Muscle layer of duodenum (tissue), 2 donors: ENCODE data around the gene KCND3.

Source experiments
- H3K27ac ChIP-seq: one replicate; pipeline ENCODE4 v1.7.0; 2013; ENCODE audit warnings: mild to moderate bottlenecking, low read length
- H3K27me3 ChIP-seq: one replicate; pipeline ENCODE4 v1.7.0; 2013; ENCODE audit warnings: low read depth, mild to moderate bottlenecking, control low read depth, low read length
- H3K36me3 ChIP-seq, 2 donors: one replicate each; pipeline ENCODE4 v1.7.0; 2013; ENCODE audit warnings: low read length in 2 of 2, control low read depth in 1 of 2, mild to moderate bottlenecking in 1 of 2; ENCODE audit not compliant: insufficient read depth in 2 of 2, control insufficient read depth in 1 of 2
- H3K4me1 ChIP-seq, 2 donors: one replicate each; pipeline ENCODE4 v1.7.0; 2013; ENCODE audit warnings: low read length in 2 of 2, mild to moderate bottlenecking in 2 of 2, control low read depth in 1 of 2, moderate library complexity in 1 of 2; ENCODE audit not compliant: insufficient read depth in 2 of 2, control insufficient read depth in 1 of 2
- H3K4me3 ChIP-seq, 2 donors: one replicate each; pipeline ENCODE4 v1.7.0; 2013; ENCODE audit warnings: low read length in 2 of 2, low read depth in 1 of 2, mild to moderate bottlenecking in 1 of 2
- H3K9me3 ChIP-seq, 2 donors: one replicate each; pipeline ENCODE4 v1.7.0; 2013; ENCODE audit warnings: low read length in 2 of 2, control low read depth in 1 of 2, mild to moderate bottlenecking in 1 of 2; ENCODE audit not compliant: control insufficient read depth in 1 of 2
- donor health status: healthy.

Gene KCND3

DNA sequence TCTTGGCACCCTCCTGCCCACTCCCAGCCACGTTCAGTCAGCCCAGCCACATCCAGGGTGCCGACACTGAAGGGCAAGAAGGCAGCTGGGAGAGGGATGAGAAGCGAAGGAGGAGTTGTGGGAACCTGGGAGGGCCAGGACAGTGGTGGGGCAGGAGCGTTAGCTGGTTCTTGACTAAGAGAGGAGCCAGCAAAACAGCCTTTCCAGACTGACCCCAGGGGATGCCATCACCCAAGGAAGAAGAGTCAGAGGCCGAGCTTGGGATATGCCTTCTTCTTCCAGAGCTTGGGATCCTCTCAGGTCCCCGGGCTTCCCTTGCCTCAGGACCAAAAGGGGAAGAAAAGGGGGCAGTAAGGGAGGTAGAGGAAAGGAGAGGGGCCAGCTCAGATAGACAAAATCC is 257.5 kb downstream of the KCND3 start:
- H3K27ac ChIP-seq, result no peak overlapping the region
- H3K4me1 ChIP-seq, result peaks cover 22 to 49% of the 10 kb centered on the region in 2 donors
- no peaks in the 10 kb centered on the region for H3K9me3 ChIP-seq
- no peaks in the 10 kb centered on the region for H3K27me3 ChIP-seq
- peaks cover 0 to 12% of the 10 kb centered on the region in 2 donors for H3K36me3 ChIP-seq
- no peak overlapping the region for H3K4me3 ChIP-seq

- H3K4me3 ChIP-seq, result no peak overlapping the region
- no peaks in the 10 kb centered on the region for H3K27me3 ChIP-seq
- no peak overlapping the region for H3K27ac ChIP-seq
- no peaks in the 10 kb centered on the region for H3K9me3 ChIP-seq
- H3K36me3 ChIP-seq, result peaks cover 0 to 11% of the 10 kb centered on the region in 2 donors
- H3K4me1 ChIP-seq, result peaks cover 16 to 36% of the 10 kb centered on the region in 2 donors
Observed at GRCh38 chr1:111730706-111731105, 258.8 kb downstream of the KCND3 start.

DNA sequence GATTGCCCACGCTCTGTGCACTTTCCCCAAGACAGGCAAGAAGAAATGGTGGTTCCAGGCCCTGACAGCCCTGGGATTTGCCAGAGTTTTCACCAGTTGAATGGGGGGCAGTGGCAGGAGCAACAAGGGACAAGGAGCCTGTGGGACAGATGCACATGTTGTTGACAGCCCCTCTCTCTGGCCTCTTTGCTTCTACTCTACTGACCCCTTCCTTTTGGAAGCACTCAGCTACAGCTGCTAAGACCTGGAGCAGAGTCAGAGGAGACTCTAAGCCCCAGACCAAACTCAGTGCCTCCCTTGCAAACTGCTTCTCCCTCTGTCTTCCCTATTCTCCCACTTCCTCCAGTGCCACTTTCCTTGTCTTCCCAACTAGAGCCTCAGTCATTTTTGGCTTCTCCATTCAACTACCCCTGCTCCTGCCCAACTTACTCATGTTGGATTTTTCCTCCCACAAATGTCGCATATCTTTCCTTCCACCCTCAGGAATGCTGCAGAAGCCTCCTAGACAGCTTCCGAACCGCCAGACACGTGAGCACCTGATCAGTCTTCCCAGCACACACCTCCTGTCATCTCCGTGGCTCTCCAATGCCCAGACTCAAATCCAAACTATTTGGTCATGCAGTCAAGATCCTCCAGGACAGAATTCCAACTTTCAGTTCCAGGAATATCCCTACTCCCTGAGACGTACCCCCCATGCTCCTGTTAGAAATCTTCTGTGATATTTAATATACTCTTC is 259.4 kb downstream of the KCND3 start:
- Histone ChIP-seq H3K27ac (no peak overlapping the region), H3K4me1 (peaks cover 16 to 34% of the 10 kb centered on the region in 2 donors), H3K9me3 (no peaks in the 10 kb centered on the region), H3K4me3 (no peak overlapping the region), H3K27me3 (no peaks in the 10 kb centered on the region), H3K36me3 (peaks cover 0 to 11% of the 10 kb centered on the region in 2 donors)

- Histone ChIP-seq H3K27ac (no peak overlapping the region), H3K4me1 (peaks cover 11 to 32% of the 10 kb centered on the region in 2 donors)
Observed at GRCh38 chr1:111729271-111729921, 260.1 kb downstream of the KCND3 start.

GRCh38 chr1:111727056-111727455 is 262.4 kb downstream of the KCND3 start:
- H3K9me3 ChIP-seq, result no peaks in the 10 kb centered on the region
- H3K4me1 ChIP-seq, result peaks cover 0 to 21% of the 10 kb centered on the region in 2 donors
- no peaks in the 10 kb centered on the region for H3K27me3 ChIP-seq
- H3K4me3 ChIP-seq, result no peak overlapping the region
- no peak overlapping the region for H3K27ac ChIP-seq
- peaks cover 0 to 11% of the 10 kb centered on the region in 2 donors for H3K36me3 ChIP-seq

More at GRCh38 chr1:111729271-111729921, 260.1 kb downstream of the KCND3 start:
- Histone ChIP-seq H3K36me3 (peaks cover 0 to 11% of the 10 kb centered on the region in 2 donors), H3K27me3 (no peaks in the 10 kb centered on the region), H3K4me3 (no peak overlapping the region), H3K9me3 (no peaks in the 10 kb centered on the region)

DNA sequence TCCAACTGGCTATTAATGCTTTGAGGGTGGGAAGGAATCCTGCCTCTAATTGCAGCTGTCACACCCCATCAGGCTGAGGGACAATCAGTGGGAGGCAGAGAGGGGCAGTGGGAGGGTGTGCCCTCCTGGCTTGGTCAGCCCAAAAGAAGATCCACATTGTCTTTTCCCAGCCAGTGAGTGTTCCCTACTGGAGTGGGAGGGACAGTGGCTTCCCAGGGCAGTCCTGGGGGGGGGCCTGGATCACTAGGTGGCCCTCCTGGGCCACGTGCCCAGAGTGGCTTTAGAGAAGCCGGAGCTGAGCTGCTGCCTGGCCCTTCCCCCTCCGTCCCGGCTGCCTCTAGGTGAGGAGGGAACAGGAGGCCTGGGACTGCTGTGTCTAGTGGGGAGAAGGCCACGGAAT is 264.3 kb downstream of the KCND3 start:
- Histone ChIP-seq H3K9me3 (no peaks in the 10 kb centered on the region), H3K27ac (no peak overlapping the region), H3K27me3 (no peaks in the 10 kb centered on the region), H3K4me3 (no peak overlapping the region), H3K4me1 (peaks cover 0 to 33% of the 10 kb centered on the region in 2 donors), H3K36me3 (peaks cover 0 to 11% of the 10 kb centered on the region in 2 donors)

GRCh38 chr1:111723871-111724270 is 265.6 kb downstream of the KCND3 start:
- Histone ChIP-seq H3K36me3 (peaks cover 0 to 11% of the 10 kb centered on the region in 2 donors), H3K27ac (no peak overlapping the region), H3K4me1 (peaks cover 0 to 27% of the 10 kb centered on the region in 2 donors)

DNA sequence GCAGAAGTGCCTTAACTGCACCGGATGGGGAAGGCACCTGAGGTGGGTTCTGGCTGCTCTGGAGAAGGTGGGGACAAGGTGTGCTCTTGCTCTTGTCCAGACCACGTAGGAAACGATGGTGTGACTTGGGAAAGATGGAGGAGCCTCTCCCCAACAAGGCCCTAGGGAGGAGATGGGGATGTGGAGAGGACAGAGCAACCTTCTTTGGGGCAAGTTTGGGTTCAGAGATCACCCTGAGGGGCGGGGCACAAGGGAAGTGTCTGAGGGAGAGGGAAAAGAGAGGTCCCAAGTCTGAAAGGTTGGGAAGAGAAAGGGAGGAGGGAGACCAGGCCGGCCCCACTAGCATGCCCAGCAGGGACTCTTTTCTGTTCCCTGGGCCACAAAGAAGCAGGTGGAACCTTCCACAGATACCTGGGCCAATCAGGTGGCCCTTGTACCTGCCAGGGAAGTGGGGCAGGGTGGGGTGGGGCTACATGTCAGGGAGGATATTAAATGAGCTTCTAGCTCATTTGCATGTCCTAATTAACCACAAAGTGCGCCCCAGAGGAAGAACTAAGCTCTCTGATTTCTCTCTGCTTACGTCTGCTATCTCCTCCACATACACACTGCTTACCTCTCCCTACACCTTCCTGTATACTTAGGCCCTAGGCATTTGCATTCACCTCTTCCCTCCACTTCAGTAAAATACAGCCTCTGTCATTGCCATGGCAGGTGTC is 266.2 kb downstream of the KCND3 start:
- peaks cover 0 to 11% of the 10 kb centered on the region in 2 donors for H3K36me3 ChIP-seq
- peaks cover 0 to 27% of the 10 kb centered on the region in 2 donors for H3K4me1 ChIP-seq
- H3K9me3 ChIP-seq, result no peaks in the 10 kb centered on the region
- no peaks in the 10 kb centered on the region for H3K27me3 ChIP-seq
- no peak overlapping the region for H3K4me3 ChIP-seq
- H3K27ac ChIP-seq, result no peak overlapping the region

More at GRCh38 chr1:111723871-111724270, 265.6 kb downstream of the KCND3 start:
- Histone ChIP-seq H3K27me3 (no peaks in the 10 kb centered on the region), H3K9me3 (no peaks in the 10 kb centered on the region), H3K4me3 (no peak overlapping the region)

GRCh38 chr1:111720977-111721786 is 268.3 kb downstream of the KCND3 start:
- H3K27ac ChIP-seq, result no peak overlapping the region
- no peaks in the 10 kb centered on the region for H3K9me3 ChIP-seq
- H3K4me3 ChIP-seq, result no peak overlapping the region
- H3K36me3 ChIP-seq, result no peaks in the 10 kb centered on the region
- H3K27me3 ChIP-seq, result no peaks in the 10 kb centered on the region
- peaks cover 0 to 27% of the 10 kb centered on the region in 2 donors for H3K4me1 ChIP-seq
